ENCODE data around the gene SULT1A1. TPM values are rescaled to one million over a fixed set of nuclear protein-coding genes. Genes with fewer than 3 reads are reported as not detected.

The SULT1A1 gene
- total RNA-seq, 1 donor from 2014 or later, result 50.2 TPM

GRCh38 chr16:28592511-28592910 lies 17.3 kb downstream of the SULT1A1 start:
- Histone ChIP-seq H3K4me1 (peaks cover 14% of the 10 kb centered on the region), H3K27ac (no peak overlapping the region), H3K9me3 (no peaks in the 10 kb centered on the region), H3K4me3 (no peak overlapping the region), H3K27me3 (ENCODE audit: low read depth) (no peaks in the 10 kb centered on the region), H3K36me3 (peaks cover 53% of the 10 kb centered on the region)
- DNase-seq (no peak), ATAC-seq (no peak)
- no peak for TF ChIP-seq CTCF (IDR thresholded peaks at IDR 0.05)
- intact Hi-C loops (cut with DNase I), result no loop called here

- TF ChIP-seq CTCF (IDR thresholded peaks at IDR 0.05), result no peak
- Histone ChIP-seq H3K27ac (no peak overlapping the region), H3K9me3 (no peaks in the 10 kb centered on the region), H3K27me3 (ENCODE audit: low read depth) (no peaks in the 10 kb centered on the region), H3K4me1 (peaks cover 6% of the 10 kb centered on the region), H3K36me3 (peaks cover 65% of the 10 kb centered on the region), H3K4me3 (no peak overlapping the region)
- DNase-seq (no peak), ATAC-seq (no peak)
- intact Hi-C loops (cut with DNase I), result no loop called here
These were observed 18.5 kb downstream of the SULT1A1 start for GRCh38 chr16:28591355-28591754.

- Histone ChIP-seq H3K9me3 (no peaks in the 10 kb centered on the region), H3K4me1 (no peaks in the 10 kb centered on the region), H3K36me3 (peaks cover 72% of the 10 kb centered on the region), H3K27ac (no peak overlapping the region), H3K27me3 (ENCODE audit: low read depth) (no peaks in the 10 kb centered on the region), H3K4me3 (no peak overlapping the region)
- TF ChIP-seq CTCF (IDR thresholded peaks at IDR 0.05), result no peak
- DNase-seq (no peak), ATAC-seq (no peak)
- intact Hi-C loops (cut with DNase I), result no loop called here
These were observed 19.2 kb downstream of the SULT1A1 start for GRCh38 chr16:28590384-28591340.

- TF ChIP-seq CTCF (IDR thresholded peaks at IDR 0.05), result no peak
- intact Hi-C loops (cut with DNase I), result no loop called here
- Histone ChIP-seq H3K4me3 (no peak overlapping the region), H3K27me3 (ENCODE audit: low read depth) (no peaks in the 10 kb centered on the region), H3K9me3 (no peaks in the 10 kb centered on the region), H3K27ac (no peak overlapping the region), H3K4me1 (no peaks in the 10 kb centered on the region), H3K36me3 (peaks cover 79% of the 10 kb centered on the region)
- DNase-seq (no peak), ATAC-seq (no peak)
These were observed 19.9 kb downstream of the SULT1A1 start for GRCh38 chr16:28589930-28590329.

- no peaks in the 10 kb centered on the region for H3K27me3 ChIP-seq (ENCODE audit: low read depth)
- intact Hi-C loops (cut with DNase I), result no loop called here
- no peaks in the 10 kb centered on the region for H3K9me3 ChIP-seq
- ATAC-seq, result no peak
- no peak for DNase-seq
- H3K27ac ChIP-seq, result no peak overlapping the region
- no peak for TF ChIP-seq CTCF (IDR thresholded peaks at IDR 0.05)
- H3K36me3 ChIP-seq, result peaks cover 85% of the 10 kb centered on the region
- no peak overlapping the region for H3K4me3 ChIP-seq
- H3K4me1 ChIP-seq, result no peaks in the 10 kb centered on the region
These were observed 20.8 kb downstream of the SULT1A1 start for GRCh38 chr16:28589069-28589468.

Measured in lower lobe of right lung (tissue), 2 donors.